GM23338 (cell line): ENCODE data around the gene CES2. TPM values are rescaled to one million over a fixed set of nuclear protein-coding genes. Genes with fewer than 3 reads are reported as not detected.

Experiments
- ATAC-seq: fragments of 200-7000 bp; cut with Tn5 transposase; 3 replicates; pipeline ENCODE4 v1.9.1; 2020
- DNase-seq: peaks from one replicate; pipeline ENCODE4 v3.0.0-alpha.2; 2015; ENCODE audit warnings: low spot score
- H2AFZ ChIP-seq: fragments of 200-600 bp; sonication (generic); 2 replicates; pipeline ENCODE4 v1.8.0; 2016; ENCODE audit warnings: antibody characterized with exemption, mild to moderate bottlenecking, moderate library complexity
- H3F3A ChIP-seq: fragments of 200-600 bp; sonication (generic); replicated peaks from 2 replicates; pipeline ENCODE4 v1.8.0; 2017; ENCODE audit warnings: antibody characterized with exemption, mixed run types, low read depth
- H3K27ac ChIP-seq: fragments of 200-600 bp; sonication (generic); 2 replicates; pipeline ENCODE4 v1.6.1; 2016; ENCODE audit warnings: low read depth
- H3K27me3 ChIP-seq: fragments of 200-600 bp; sonication (generic); 2 replicates; pipeline ENCODE4 v1.8.0; 2016; ENCODE audit warnings: mild to moderate bottlenecking, mixed run types, moderate library complexity; ENCODE audit not compliant: insufficient read depth
- H3K36me3 ChIP-seq: fragments of 200-600 bp; sonication (generic); 2 replicates; pipeline ENCODE4 v1.8.0; 2016; ENCODE audit warnings: mild to moderate bottlenecking; ENCODE audit not compliant: insufficient read depth
- H3K4me1 ChIP-seq: fragments of 200-600 bp; sonication (generic); 2 replicates; pipeline ENCODE4 v1.8.0; 2016; ENCODE audit warnings: mild to moderate bottlenecking, moderate library complexity; ENCODE audit not compliant: insufficient read depth
- H3K4me2 ChIP-seq: fragments of 200-600 bp; sonication (generic); 2 replicates; pipeline ENCODE4 v1.7.1; 2017; ENCODE audit warnings: mixed run types
- H3K4me3 ChIP-seq: fragments of 200-600 bp; sonication (generic); 2 replicates; pipeline ENCODE4 v1.6.1; 2016; ENCODE audit warnings: mixed run types
- H3K79me2 ChIP-seq: fragments of 200-600 bp; sonication (generic); replicated peaks from 2 replicates; pipeline ENCODE4 v1.8.0; 2017; ENCODE audit warnings: mild to moderate bottlenecking; ENCODE audit not compliant: insufficient read depth
- H3K9me2 ChIP-seq: fragments of 200-600 bp; sonication (generic); 2 replicates; pipeline ENCODE4 v1.8.0; 2017; ENCODE audit not compliant: insufficient read depth
- H4K20me1 ChIP-seq: fragments of 200-600 bp; sonication (generic); replicated peaks from 2 replicates; pipeline ENCODE4 v1.8.0; 2017; ENCODE audit warnings: mild to moderate bottlenecking; ENCODE audit not compliant: insufficient read depth
- H3K27ac Mint-ChIP-seq: 2 replicates; pipeline ENCODE4 v1.8.0; 2020; ENCODE audit warnings: inconsistent platforms, mild to moderate bottlenecking, moderate library complexity, mixed read lengths
- H3K27me3 Mint-ChIP-seq: 3 replicates; pipeline ENCODE4 v1.8.0; 2022; ENCODE audit warnings: low read depth, mild to moderate bottlenecking, moderate library complexity, mixed read lengths, inconsistent platforms; ENCODE audit not compliant: insufficient read depth, poor library complexity
- H3K36me3 Mint-ChIP-seq: 3 replicates; pipeline ENCODE4 v1.8.0; 2021; ENCODE audit warnings: low read depth, mild to moderate bottlenecking, inconsistent platforms, moderate library complexity, mixed read lengths
- H3K4me1 Mint-ChIP-seq: 3 replicates; pipeline ENCODE4 v1.8.0; 2020; ENCODE audit warnings: mild to moderate bottlenecking, inconsistent platforms, mixed read lengths
- H3K4me3 Mint-ChIP-seq: 3 replicates; pipeline ENCODE4 v1.8.0; 2021; ENCODE audit warnings: moderate library complexity, mild to moderate bottlenecking, inconsistent platforms, mixed read lengths
- H3K9me3 Mint-ChIP-seq: 3 replicates; pipeline ENCODE4 v1.8.0; 2020; ENCODE audit warnings: moderate library complexity, mild to moderate bottlenecking, inconsistent platforms, mixed read lengths
- CREB1 ChIP-seq: fragments of 250-450 bp; sonication (Bioruptor Pico); IDR thresholded peaks from 2 replicates; pipeline ENCODE4 v1.5.0; 2020; ENCODE audit warnings: low read depth, mild to moderate bottlenecking, moderate library complexity
- EZH2phosphoT487 ChIP-seq: fragments of 200-600 bp; sonication (generic); IDR thresholded peaks from one replicate; pipeline ENCODE4 v1.8.1; 2018; ENCODE audit warnings: antibody characterized with exemption; ENCODE audit not compliant: unreplicated experiment
- NANOG ChIP-seq: IDR thresholded peaks from 2 replicates; pipeline ENCODE4 v1.6.1; 2016; ENCODE audit warnings: antibody characterized with exemption, borderline replicate concordance
- STAT1 ChIP-seq: IDR thresholded peaks from one replicate; pipeline ENCODE4 v1.6.1; 2016; ENCODE audit warnings: antibody characterized with exemption; ENCODE audit not compliant: unreplicated experiment
- ZNF114 ChIP-seq: fragments of 250-450 bp; sonication (Bioruptor Pico); IDR thresholded peaks from 2 replicates; pipeline ENCODE4 v1.5.0; 2020; ENCODE audit warnings: mild to moderate bottlenecking, moderate library complexity
- ZNF331 ChIP-seq: fragments of 250-450 bp; sonication (Bioruptor Pico); IDR thresholded peaks from 2 replicates; pipeline ENCODE4 v1.5.0; 2020; ENCODE audit warnings: low read depth, mild to moderate bottlenecking, moderate library complexity
- polyA plus RNA-seq: library from polyadenylated mRNA; unstranded; fragments of >200 nt; fragmentation: Nextera tagmentation; extraction: Ambion mirVana; gene quantifications from 2 replicates; pipeline ENCODE4 v1.2.1, GENCODE V29; 2016
- total RNA-seq: library from RNA; depleted of rRNA; stranded (reverse); fragments of >200 nt; shearing (Covaris generic); gene quantifications from 2 replicates; pipeline ENCODE4 v1.2.3, GENCODE V29; 2014
- TF ChIP-seq, protein P1 (sequence below): IDR thresholded peaks from 2 replicates; pipeline ENCODE4 v1.6.1; 2016; ENCODE audit warnings: antibody characterized with exemption
- TF ChIP-seq, protein P2 (sequence below), 2 experiments: fragments of 200-600 bp in 1 of 2; sonication (generic) in 1 of 2; conservative IDR thresholded peaks; 2 replicates each; pipeline versions ENCODE4 v1.5.1 to v1.6.1; 2016 to 2017; ENCODE audit warnings: antibody characterized with exemption in 2 of 2, low read depth in 2 of 2, mild to moderate bottlenecking in 2 of 2, moderate library complexity in 1 of 2
- TF ChIP-seq, protein P3 (sequence below): fragments of 250-450 bp; sonication (Bioruptor Pico); IDR thresholded peaks from 2 replicates; pipeline ENCODE4 v1.5.0; 2020; ENCODE audit warnings: mild to moderate bottlenecking, moderate library complexity

Gene CES2
- total and polyA plus RNA-seq, 2 experiments from 2014 or later: 5.0 to 9.3 TPM

DNA sequence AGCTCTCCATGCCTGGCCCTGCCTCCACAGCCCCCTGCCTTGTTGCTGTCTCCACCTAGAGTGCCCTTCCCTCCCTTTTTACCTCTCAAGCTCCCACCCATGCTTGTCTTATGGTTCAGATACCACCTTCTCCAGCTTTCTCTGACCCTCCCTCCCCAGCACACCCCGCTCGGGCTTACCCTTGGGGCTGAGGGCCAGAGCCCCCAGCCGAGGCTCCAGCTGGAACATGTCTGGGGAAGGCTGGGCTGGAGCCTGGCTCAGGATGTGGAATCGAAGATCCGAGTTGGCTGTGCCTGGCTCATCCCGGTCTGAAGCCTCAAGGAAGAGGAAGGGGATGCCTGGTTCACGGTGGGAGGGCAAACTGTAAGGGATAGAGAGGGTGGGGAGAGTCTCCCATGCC, 20.3 kb upstream of the CES2 start (continued):
- TF ChIP-seq, protein P1, sequence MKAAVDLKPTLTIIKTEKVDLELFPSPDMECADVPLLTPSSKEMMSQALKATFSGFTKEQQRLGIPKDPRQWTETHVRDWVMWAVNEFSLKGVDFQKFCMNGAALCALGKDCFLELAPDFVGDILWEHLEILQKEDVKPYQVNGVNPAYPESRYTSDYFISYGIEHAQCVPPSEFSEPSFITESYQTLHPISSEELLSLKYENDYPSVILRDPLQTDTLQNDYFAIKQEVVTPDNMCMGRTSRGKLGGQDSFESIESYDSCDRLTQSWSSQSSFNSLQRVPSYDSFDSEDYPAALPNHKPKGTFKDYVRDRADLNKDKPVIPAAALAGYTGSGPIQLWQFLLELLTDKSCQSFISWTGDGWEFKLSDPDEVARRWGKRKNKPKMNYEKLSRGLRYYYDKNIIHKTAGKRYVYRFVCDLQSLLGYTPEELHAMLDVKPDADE: no peak

DNA sequence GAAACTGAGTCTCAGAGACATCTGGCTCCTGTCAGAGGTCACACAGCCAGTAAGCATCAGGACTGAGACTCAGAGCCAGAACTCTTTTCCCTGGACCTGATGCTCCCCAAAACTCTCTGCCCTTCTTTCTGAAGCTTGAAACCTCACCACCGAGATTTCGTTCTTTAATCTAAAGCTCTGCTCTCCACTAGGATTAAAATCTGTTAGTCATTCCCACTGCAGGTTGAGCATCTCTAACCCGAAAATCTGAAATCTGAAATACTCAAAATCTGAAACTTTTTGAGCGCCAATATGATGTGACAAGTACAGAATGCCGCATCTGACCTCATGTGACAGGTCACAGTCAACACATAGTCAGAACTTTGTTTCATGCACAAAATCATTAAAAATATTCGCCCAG, 18.8 kb upstream of the CES2 start:
- H3K4me1 Mint-ChIP-seq: no peaks in the 10 kb centered on the region; the same call in 2 of the 3 replicates
- ATAC-seq: no peak
- Histone ChIP-seq H3K79me2 (no peaks in the 10 kb centered on the region), H3K4me1 (no peaks in the 10 kb centered on the region), H3K27ac (no peak overlapping the region), H3K36me3 (no peaks in the 10 kb centered on the region), H2AFZ (no peak overlapping the region), H3F3A (no peaks in the 10 kb centered on the region), H4K20me1 (no peaks in the 10 kb centered on the region), H3K4me2 (no peak overlapping the region), H3K27me3 (no peaks in the 10 kb centered on the region), H3K9me2 (no peaks in the 10 kb centered on the region), H3K4me3 (no peak overlapping the region)
- no peaks in the 10 kb centered on the region for H3K36me3 Mint-ChIP-seq
- no peaks in the 10 kb centered on the region; the same call in 2 of the 3 replicates for H3K9me3 Mint-ChIP-seq
- TF ChIP-seq, protein P1: no peak
- TF ChIP-seq CREB1 (no peak), EZH2phosphoT487 (no peak), NANOG (no peak), ZNF331 (no peak)
- TF ChIP-seq, protein P2, sequence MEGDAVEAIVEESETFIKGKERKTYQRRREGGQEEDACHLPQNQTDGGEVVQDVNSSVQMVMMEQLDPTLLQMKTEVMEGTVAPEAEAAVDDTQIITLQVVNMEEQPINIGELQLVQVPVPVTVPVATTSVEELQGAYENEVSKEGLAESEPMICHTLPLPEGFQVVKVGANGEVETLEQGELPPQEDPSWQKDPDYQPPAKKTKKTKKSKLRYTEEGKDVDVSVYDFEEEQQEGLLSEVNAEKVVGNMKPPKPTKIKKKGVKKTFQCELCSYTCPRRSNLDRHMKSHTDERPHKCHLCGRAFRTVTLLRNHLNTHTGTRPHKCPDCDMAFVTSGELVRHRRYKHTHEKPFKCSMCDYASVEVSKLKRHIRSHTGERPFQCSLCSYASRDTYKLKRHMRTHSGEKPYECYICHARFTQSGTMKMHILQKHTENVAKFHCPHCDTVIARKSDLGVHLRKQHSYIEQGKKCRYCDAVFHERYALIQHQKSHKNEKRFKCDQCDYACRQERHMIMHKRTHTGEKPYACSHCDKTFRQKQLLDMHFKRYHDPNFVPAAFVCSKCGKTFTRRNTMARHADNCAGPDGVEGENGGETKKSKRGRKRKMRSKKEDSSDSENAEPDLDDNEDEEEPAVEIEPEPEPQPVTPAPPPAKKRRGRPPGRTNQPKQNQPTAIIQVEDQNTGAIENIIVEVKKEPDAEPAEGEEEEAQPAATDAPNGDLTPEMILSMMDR (conservative IDR thresholded peaks at IDR 0.05; ENCODE audit: low read depth in 2 of 2): no peak
- H3K27me3 Mint-ChIP-seq: peaks cover 9% of the 10 kb centered on the region
- no peak overlapping the region for H3K4me3 Mint-ChIP-seq
- H3K27ac Mint-ChIP-seq: no peak overlapping the region
- no peak for DNase-seq

DNA sequence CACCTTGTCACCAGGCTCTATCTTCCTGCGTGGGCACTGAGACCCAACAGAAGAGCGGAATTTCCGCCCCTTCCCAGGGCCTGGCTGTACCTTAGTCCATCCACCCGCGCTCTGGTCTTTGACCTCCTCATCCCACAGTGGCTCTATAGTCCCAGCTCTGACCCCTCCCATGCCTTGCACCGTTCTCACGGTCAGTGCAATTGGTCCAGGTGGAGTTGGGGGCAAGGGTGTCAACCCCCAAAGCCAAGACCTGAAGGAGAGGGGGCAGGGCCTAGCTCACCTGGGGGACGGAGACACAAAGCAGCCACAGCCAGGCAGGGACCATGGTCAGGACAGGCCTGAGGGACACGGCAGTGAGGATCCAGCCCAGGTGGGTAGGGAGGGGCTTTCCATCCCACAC, 17.6 kb upstream of the CES2 start:
- peaks cover 9% of the 10 kb centered on the region for H3K27me3 Mint-ChIP-seq
- no peak for ATAC-seq
- no peak overlapping the region for H3K4me3 Mint-ChIP-seq
- H3K4me1 Mint-ChIP-seq: no peaks in the 10 kb centered on the region; the same call in 2 of the 3 replicates
- no peak overlapping the region for H3K27ac ChIP-seq
- H3K27ac Mint-ChIP-seq: no peak overlapping the region
- no peaks in the 10 kb centered on the region for H3K27me3 ChIP-seq
- no peaks in the 10 kb centered on the region for H4K20me1 ChIP-seq
- H3K4me2 ChIP-seq: no peak overlapping the region
- H3K79me2 ChIP-seq: no peaks in the 10 kb centered on the region
- no peaks in the 10 kb centered on the region for H3F3A ChIP-seq
- no peak overlapping the region for H2AFZ ChIP-seq
- no peaks in the 10 kb centered on the region for H3K36me3 ChIP-seq
- H3K36me3 Mint-ChIP-seq: no peaks in the 10 kb centered on the region
- H3K9me2 ChIP-seq: no peaks in the 10 kb centered on the region
- DNase-seq: no peak
- no peaks in the 10 kb centered on the region; the same call in 2 of the 3 replicates for H3K9me3 Mint-ChIP-seq
- no peak overlapping the region for H3K4me3 ChIP-seq
- H3K4me1 ChIP-seq: no peaks in the 10 kb centered on the region
- TF ChIP-seq CREB1 (no peak), STAT1 (no peak), EZH2phosphoT487 (no peak), ZNF331 (no peak), ZNF114 (CRISPR knock-in tag) (no peak)
- TF ChIP-seq, protein P3, sequence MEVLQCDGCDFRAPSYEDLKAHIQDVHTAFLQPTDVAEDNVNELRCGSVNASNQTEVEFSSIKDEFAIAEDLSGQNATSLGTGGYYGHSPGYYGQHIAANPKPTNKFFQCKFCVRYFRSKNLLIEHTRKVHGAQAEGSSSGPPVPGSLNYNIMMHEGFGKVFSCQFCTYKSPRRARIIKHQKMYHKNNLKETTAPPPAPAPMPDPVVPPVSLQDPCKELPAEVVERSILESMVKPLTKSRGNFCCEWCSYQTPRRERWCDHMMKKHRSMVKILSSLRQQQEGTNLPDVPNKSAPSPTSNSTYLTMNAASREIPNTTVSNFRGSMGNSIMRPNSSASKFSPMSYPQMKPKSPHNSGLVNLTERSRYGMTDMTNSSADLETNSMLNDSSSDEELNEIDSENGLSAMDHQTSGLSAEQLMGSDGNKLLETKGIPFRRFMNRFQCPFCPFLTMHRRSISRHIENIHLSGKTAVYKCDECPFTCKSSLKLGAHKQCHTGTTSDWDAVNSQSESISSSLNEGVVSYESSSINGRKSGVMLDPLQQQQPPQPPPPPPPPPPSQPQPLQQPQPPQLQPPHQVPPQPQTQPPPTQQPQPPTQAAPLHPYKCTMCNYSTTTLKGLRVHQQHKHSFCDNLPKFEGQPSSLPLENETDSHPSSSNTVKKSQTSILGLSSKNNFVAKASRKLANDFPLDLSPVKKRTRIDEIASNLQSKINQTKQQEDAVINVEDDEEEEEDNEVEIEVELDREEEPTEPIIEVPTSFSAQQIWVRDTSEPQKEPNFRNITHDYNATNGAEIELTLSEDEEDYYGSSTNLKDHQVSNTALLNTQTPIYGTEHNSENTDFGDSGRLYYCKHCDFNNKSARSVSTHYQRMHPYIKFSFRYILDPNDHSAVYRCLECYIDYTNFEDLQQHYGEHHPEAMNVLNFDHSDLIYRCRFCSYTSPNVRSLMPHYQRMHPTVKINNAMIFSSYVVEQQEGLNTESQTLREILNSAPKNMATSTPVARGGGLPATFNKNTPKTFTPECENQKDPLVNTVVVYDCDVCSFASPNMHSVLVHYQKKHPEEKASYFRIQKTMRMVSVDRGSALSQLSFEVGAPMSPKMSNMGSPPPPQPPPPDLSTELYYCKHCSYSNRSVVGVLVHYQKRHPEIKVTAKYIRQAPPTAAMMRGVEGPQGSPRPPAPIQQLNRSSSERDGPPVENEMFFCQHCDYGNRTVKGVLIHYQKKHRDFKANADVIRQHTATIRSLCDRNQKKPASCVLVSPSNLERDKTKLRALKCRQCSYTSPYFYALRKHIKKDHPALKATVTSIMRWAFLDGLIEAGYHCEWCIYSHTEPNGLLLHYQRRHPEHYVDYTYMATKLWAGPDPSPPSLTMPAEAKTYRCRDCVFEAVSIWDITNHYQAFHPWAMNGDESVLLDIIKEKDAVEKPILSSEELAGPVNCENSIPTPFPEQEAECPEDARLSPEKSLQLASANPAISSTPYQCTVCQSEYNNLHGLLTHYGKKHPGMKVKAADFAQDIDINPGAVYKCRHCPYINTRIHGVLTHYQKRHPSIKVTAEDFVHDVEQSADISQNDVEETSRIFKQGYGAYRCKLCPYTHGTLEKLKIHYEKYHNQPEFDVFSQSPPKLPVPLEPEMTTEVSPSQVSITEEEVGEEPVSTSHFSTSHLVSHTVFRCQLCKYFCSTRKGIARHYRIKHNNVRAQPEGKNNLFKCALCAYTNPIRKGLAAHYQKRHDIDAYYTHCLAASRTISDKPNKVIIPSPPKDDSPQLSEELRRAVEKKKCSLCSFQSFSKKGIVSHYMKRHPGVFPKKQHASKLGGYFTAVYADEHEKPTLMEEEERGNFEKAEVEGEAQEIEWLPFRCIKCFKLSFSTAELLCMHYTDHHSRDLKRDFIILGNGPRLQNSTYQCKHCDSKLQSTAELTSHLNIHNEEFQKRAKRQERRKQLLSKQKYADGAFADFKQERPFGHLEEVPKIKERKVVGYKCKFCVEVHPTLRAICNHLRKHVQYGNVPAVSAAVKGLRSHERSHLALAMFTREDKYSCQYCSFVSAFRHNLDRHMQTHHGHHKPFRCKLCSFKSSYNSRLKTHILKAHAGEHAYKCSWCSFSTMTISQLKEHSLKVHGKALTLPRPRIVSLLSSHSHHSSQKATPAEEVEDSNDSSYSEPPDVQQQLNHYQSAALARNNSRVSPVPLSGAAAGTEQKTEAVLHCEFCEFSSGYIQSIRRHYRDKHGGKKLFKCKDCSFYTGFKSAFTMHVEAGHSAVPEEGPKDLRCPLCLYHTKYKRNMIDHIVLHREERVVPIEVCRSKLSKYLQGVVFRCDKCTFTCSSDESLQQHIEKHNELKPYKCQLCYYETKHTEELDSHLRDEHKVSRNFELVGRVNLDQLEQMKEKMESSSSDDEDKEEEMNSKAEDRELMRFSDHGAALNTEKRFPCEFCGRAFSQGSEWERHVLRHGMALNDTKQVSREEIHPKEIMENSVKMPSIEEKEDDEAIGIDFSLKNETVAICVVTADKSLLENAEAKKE: no peak
